Measurements from ENCODE around the gene PRRT1B. TPM values are rescaled to one million over a fixed set of nuclear protein-coding genes. Genes with fewer than 3 reads are reported as not detected.
A peak's percentile ranks its signal among the peaks of the same experiment; 100 is the strongest.

PRRT1B gene
- total RNA-seq, 2 donors from 2014 or later = 3.5 to 4.1 TPM

- DNase-seq (no peak), ATAC-seq (peak; percentile 4)
- intact Hi-C loops (cut with DNase I, micrococcal nuclease) = no loop called here
Observed at GRCh38 chr9:131575946-131576853, 30.9 kb downstream of the PRRT1B start.

- ATAC-seq = no peak
- no peak for DNase-seq
- intact Hi-C loops (cut with DNase I, micrococcal nuclease) = no loop called here
Observed at GRCh38 chr9:131577005-131578000, 32.0 kb downstream of the PRRT1B start.

- no peak for DNase-seq
- intact Hi-C loops (cut with DNase I, micrococcal nuclease) = no loop called here
- ATAC-seq = no peak
Observed at GRCh38 chr9:131578021-131578420, 32.7 kb downstream of the PRRT1B start.

GRCh38 chr9:131578731-131579504, 33.6 kb downstream of the PRRT1B start:
- DNase-seq = no peak
- intact Hi-C loops (cut with DNase I, micrococcal nuclease) = no loop called here
- ATAC-seq = peak; percentile 12

GRCh38 chr9:131579789-131580211, 34.5 kb downstream of the PRRT1B start:
- DNase-seq (no peak), ATAC-seq (no peak)
- intact Hi-C loops (cut with DNase I, micrococcal nuclease) = no loop called here

GRCh38 chr9:131580358-131580757, 35.0 kb downstream of the PRRT1B start:
- DNase-seq = no peak
- ATAC-seq = no peak
- intact Hi-C loops (cut with DNase I, micrococcal nuclease) = no loop called here

GRCh38 chr9:131582056-131582455, 36.7 kb downstream of the PRRT1B start:
- intact Hi-C loops (cut with DNase I, micrococcal nuclease) = no loop called here
- ATAC-seq (no peak), DNase-seq (no peak)

DNA sequence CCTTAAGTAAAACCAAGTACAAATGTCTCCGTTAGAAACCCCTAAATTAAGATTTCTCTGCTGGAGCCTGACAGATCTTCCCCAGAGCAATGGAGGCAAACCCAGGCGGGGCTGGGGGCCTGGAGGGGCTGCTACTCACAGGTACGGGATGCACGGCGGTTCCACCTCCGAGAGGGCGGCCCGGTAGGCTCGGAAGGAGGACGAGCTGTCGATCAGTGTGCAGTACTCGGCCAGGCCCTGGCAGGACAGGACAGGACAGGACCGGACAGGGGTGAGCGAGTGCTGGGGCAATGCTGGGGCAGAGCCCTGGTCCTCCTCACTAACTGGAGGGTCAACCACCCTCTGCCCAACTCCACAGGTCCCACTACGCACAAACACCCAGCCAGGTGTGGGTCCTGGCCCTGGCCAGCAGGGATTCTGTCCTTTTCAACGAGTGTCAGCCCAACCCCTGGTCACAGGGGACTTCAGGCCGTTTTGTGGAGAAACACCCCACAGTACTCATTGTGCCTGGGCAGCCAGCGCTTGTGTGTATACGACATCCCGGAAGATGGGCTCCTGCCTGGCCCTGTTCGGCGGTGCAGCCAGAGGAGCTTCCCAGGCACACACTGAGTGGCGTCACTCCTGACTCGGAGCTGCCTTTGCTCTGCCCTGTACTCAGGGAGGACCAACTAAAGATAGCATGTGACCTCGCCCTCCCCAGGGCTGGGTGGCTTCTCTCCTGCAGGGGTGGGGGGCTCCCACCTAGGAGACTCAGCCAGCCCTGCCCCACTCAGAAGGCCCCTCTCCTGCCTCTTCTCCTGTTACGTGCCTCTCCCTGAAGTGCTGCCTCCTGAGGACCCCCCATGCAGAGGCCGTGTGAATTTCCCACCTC, 37.4 kb downstream of the PRRT1B start:
- DNase-seq (no peak), ATAC-seq (no peak)
- intact Hi-C loops (cut with DNase I, micrococcal nuclease) = no loop called here

- no peak for DNase-seq
- ATAC-seq = no peak
- intact Hi-C loops (cut with DNase I, micrococcal nuclease) = no loop called here
Observed at GRCh38 chr9:131583337-131583645, 38.0 kb downstream of the PRRT1B start.

DNA sequence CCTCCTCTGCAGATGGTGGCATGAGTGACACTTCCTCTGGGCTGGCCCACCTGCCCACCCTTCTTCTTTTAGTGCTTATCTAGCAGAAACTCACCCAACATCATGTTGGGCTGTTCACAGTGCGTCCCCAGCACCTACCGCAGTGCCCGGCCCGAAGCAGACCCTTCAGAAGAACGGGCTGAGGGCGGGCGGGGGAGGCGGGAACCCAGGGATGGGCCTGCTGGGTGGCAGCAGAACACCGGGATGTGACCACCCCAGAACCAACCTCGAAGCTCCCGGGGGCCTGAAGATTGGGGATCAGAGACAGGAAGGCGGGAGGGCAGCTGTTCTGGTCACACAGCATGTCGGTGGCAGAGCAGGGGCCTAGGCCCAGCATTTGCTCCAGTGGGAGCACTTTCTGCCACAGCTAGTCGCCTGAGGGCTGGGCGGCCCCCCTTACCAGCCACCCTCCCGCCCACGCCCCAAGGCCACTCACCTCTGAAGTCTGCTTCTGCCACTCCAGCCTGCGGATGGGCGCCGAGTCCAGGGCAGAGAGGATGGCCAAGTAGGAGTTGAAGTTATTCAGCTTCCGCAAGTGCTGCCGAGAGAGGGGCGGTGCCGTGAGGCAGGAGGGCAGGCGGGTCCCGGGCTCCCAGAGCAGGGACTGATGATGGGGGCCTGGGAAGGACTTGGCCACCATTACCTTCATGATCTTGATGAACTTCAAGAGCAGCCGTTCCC, 38.7 kb downstream of the PRRT1B start:
- intact Hi-C loops (cut with DNase I, micrococcal nuclease) = no loop called here

DNA sequence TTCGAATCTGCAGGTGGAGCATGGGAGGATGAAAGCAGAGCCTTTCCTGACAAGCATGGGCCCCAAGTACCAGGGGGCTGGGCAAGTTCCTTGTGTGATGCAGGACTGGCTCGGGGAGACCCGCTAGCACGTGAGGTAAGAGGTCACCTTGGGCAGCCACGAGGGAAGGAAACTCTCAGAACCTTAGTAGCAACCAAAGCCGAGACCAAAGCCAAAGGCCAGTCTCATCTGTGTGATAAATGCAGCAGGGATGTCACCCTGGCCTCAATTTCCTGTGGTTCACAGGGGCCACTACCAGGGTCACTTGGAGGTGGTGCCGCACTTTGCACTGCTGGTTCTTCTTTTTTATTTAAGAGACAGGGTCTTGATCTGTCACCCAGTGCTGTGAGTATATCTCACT, 39.5 kb downstream of the PRRT1B start:
- ATAC-seq (no peak), DNase-seq (no peak)
- intact Hi-C loops (cut with DNase I, micrococcal nuclease) = no loop called here

More for the DNA sequence above, 38.7 kb downstream of the PRRT1B start:
- ATAC-seq (no peak), DNase-seq (no peak)

DNA sequence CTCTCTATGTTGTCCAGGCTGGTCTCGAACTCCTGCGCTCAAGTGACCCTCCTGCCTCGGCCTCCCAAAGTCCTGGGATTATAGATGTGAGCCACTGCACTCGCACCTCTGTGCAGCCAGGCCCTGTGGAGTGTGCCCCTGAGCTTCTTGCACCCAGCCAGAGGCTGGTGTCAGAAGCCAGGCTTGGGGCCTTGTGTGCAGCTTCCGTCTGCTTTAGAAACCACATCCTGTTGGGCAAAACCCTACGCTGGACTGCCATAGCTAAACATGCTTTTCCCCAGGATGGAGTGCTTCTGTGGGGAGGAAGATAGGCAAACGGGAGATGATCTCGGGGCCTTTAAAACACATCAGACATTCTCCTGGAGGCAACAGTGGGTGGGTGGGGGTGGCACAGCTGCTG, 40.1 kb downstream of the PRRT1B start:
- intact Hi-C loops (cut with DNase I, micrococcal nuclease) = no loop called here
- DNase-seq (no peak), ATAC-seq (peak; percentile 22)

DNA sequence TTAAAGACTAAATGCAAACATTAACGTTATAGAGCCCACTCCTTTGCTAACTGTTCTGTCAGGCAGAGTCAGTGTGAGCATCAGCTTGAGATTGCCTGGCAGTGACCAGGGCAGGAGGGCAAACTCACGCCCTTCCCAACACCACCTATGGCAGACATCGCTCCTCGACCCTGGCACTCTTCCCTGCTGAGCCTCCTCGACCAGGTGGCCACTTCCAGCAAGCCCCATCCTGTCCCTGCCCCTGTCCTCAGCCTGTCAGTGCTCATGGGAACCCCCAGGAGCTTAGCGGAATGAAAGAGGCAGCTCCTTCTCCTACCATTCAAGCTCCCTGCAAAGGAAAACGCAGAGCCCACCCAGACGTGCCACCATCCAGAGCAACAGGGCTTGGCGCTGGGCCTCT, 42.0 kb downstream of the PRRT1B start:
- no peak for ATAC-seq
- no peak for DNase-seq
- intact Hi-C loops (cut with DNase I, micrococcal nuclease) = no loop called here

DNA sequence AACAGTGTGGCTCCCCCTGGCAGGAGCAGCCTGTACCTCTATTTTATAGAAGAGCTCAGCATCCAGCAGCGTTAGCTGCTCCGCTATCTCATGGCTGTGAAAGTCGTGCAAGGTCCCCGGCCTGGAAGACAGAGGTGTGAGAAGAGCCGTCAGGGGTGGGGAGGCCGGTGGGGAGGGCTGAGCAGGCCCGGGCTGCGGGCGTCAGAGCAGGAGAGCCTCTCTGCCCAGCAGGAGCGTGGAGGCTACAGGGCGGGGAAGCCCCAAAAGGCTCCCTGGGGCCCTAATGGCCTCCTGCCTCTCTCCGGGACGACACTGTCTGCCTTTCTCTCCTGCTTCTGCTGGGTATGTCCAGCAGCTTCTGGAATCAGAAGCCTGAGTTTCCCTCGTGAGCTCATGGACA, 42.6 kb downstream of the PRRT1B start:
- no peak for ATAC-seq
- intact Hi-C loops (cut with DNase I, micrococcal nuclease) = no loop called here
- DNase-seq = no peak

GRCh38 chr9:131588396-131588795, 43.1 kb downstream of the PRRT1B start:
- ATAC-seq (no peak), DNase-seq (no peak)
- intact Hi-C loops (cut with DNase I, micrococcal nuclease) = no loop called here

DNA sequence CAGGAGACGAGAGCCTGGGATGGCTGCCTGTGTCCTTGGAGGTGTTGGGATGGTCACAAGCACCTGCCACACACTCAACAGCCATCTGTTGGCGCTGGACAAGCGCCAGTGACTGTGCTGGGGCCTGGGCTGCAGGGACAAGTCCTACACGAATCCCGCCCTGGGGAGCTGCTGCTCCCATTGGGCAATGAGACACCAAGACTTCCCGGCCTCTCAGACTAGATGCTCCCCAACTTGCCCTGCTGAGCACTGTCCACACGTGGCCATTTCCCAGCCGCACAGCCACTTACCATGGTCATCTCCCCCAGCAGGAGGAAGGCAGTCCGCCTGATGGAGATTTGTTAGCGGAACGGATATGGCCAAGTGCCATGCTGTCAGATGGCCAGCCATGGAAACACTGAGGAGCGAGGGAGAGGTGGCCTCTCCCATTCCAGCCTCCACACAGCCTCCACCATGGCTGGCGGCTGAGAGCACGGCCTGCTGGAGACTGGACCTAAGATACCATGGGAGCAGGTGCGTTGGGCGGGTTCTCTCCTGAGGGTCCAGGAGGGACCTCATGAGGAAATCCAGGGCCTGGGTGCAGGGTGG, 43.9 kb downstream of the PRRT1B start:
- DNase-seq = no peak
- no peak for ATAC-seq
- intact Hi-C loops (cut with DNase I, micrococcal nuclease) = no loop called here

- intact Hi-C loops (cut with DNase I, micrococcal nuclease) = loop anchor here (5.0 kb wide), 1 partner anchor 152 kb away; the partner anchor contains the start of gene RAPGEF1 (in 2 of the 2)
- DNase-seq = no peak
- ATAC-seq = no peak
Observed at GRCh38 chr9:131589993-131590392, 44.7 kb downstream of the PRRT1B start.

Measured in left colon (tissue), 2 donors.